Gastroesophageal sphincter (tissue), 3 donors: ENCODE results near the gene INO80C.

Experiments
- CTCF ChIP-seq, 4 experiments: fragments of 200-600 bp in 2 of 4; fragments of 450-650 bp in 2 of 4; sonication (generic) in 1 of 4; IDR thresholded peaks; one replicate each; pipeline ENCODE4 v1.5.1; 2017 to 2019; ENCODE audit warnings: antibody characterized with exemption in 4 of 4, mild to moderate bottlenecking in 2 of 4, moderate library complexity in 2 of 4
- EP300 ChIP-seq: sonication (generic); formaldehyde crosslinking; IDR thresholded peaks from one replicate; pipeline ENCODE4 v1.6.1; 2017; ENCODE audit warnings: antibody characterized with exemption, mild to moderate bottlenecking
- POLR2A ChIP-seq, 2 donors: fragments of 450-650 bp; IDR thresholded peaks; one replicate each; pipeline ENCODE4 v1.6.1; 2017; ENCODE audit warnings: antibody characterized with exemption in 2 of 2, mild to moderate bottlenecking in 2 of 2, moderate library complexity in 1 of 2
- POLR2AphosphoS5 ChIP-seq: sonication (generic); formaldehyde crosslinking; IDR thresholded peaks from one replicate; pipeline ENCODE4 v1.6.1; 2017; ENCODE audit warnings: antibody characterized with exemption

GRCh38 chr18:35513181-35513936 is 15.6 kb upstream of the INO80C start:
- TF ChIP-seq CTCF (IDR thresholded peaks at IDR 0.05) = no peak
- no peak for TF ChIP-seq POLR2A (IDR thresholded peaks at IDR 0.05)
- TF ChIP-seq POLR2AphosphoS5 = no peak
- TF ChIP-seq EP300 = no peak
